NCI-H1417 (cell line): Measurements from ENCODE around the gene HOXA11.
A peak's percentile ranks its signal among the peaks of the same experiment; 100 is the strongest.

Experiments used
- DNase-seq, 3 experiments: peaks; one replicate each; lab custom pipeline; 2025; lab: John Stamatoyannopoulos, UW

Gene HOXA11

DNA sequence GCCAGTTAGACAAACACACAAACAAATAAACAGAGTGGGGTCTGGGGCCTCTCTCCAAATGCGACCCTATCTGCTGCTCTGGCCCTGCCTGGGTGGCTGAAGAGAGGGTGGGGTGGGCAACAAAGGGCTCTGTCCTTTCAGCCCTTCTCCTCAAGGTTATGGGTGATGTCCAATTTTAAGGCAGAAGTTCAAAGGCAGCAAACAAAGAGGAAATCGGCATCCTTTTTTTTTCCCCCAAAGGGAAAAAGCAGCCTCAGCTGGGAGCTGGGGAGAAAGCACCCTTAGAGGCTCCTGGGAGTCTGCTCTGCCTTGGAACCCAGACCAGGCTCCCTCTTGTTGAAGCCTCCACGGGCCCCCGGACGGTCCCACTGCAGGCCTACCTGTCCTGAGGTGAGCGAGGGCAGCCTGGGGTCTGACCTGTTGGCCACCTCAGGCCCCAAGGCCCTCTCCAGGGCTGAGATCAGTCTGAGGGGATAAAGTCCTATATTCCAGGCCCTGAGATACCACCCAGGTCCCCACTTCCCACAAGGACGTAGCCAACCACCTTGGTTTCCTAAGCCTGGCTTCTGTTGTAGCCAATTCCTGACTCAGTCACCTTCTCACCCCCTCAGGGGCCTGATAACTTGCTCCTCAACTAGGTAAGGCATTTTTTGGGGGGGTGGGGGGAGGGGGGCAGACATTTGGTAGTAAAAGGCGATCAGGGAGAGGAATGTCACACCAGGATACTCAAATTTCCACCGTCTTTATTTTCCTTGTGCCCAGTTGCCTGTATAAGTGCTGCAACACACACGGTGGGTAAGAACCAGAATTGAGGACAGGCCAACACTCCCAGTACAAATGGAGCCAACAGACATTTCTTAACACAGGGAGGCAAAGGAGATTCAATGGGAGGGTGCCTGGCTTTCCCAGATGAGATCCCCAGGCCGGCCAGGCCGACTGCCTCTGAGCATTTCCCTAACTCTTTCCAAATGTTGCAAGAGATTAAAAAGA, 4.3 kb downstream of the HOXA11 start:
- no peak for DNase-seq

DNA sequence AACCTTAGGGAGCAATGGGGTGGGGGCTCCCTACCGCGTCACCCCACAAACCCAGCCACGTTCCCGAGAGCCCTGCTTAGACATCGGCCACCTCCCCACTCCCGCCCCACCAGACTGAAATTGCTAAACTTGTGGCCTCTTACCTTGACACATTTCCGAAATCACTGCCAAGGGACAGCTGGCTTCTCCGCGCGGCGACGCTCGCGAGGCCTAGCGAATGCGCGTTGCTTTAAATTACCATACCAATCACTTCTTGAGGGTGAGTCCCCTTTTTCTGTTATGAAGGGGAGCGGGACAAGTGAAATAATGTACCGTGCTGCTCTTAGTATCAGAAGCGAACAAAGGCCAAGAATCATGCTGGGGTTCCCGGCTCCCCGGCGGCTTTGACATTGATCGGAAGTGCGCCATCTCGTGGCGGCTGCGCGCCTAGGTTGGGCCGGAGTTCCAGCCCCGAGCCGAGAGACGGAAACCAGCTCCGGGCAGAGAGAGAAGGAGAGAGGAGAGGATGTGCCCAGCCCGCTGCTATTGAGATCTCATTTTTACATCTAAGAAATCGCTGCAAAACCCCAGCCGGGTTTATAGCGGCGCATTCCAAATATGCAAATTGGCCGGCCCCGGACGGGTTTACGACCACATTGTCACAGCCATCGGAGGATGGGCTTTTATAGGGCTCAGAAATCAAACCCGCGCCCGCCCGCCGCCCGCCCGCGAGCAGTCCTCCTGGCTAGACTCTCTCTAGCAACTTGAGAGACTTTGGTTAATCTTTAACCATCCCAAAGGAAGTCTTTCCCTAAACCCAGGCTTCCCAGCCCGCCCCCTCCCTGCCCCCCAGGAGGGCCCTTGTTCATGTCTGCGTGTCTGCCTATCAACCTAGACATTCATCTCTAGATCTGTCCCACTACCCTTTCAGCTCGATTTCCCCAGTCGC, 5.3 kb downstream of the HOXA11 start:
- DNase-seq = peak in 1 of 3 experiments; percentile 19

DNA sequence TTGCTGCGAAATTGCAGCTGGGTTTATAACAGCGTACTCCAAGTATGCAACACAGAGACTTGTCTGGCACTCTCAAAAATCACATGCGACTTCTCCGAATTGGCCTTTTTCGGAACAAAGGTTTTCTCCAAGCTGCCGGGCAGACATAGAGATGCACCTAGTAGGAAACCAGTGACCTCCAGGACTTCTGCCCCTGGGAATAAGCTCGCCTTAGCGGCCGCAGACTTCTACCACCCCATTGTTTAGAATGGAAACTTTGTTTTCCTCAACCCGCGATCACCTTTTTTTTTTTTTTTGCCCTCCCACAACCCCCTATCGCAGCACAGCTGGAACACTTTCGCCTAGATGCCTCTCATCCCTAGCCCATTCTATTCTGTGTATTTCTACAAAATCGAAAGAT, 6.0 kb downstream of the HOXA11 start:
- no peak for DNase-seq

DNA sequence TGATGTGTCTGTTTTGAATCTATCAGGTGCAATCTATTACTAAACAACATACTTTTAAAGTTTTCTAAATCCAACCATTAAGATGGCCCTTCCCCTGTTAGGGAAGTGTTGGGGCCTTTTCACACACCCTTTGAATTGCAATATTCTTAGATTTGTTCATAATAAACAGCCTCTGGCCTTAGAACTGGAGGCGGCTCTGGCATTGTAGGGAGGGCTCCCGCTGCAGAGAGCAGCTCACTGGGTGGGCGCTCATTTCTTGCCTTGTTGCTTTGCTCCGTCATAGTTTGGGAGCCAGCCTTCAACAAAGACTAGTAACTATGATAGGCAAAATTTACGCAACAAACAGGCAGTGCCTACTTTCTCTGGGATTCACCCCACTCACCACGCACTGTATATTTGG, 6.7 kb downstream of the HOXA11 start:
- no peak for DNase-seq

DNA sequence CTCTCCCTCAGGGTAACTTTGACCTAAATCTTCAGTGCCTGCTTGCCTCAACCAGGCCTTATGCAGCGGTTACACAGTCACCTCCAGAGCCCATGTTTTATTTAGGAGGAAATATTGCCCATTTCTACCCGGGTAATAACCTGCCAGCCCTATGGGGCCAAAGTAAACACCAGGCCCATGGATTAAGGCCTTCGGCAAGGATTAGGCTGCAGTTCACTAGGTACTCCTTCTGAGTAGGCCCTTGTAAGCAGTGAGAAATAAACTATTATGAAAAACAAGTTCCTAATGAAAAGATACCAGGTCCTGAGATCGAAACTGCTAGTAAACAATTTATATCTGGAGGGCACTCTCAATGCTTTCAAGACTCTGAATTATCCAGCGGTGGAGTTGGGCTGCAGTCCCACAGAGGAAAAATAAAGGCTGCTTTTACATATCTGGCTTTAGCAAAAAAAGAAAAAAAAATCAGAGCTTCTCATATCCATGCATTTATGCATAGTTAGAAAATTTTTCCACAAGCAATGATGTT, 7.2 kb downstream of the HOXA11 start:
- DNase-seq = no peak

DNA sequence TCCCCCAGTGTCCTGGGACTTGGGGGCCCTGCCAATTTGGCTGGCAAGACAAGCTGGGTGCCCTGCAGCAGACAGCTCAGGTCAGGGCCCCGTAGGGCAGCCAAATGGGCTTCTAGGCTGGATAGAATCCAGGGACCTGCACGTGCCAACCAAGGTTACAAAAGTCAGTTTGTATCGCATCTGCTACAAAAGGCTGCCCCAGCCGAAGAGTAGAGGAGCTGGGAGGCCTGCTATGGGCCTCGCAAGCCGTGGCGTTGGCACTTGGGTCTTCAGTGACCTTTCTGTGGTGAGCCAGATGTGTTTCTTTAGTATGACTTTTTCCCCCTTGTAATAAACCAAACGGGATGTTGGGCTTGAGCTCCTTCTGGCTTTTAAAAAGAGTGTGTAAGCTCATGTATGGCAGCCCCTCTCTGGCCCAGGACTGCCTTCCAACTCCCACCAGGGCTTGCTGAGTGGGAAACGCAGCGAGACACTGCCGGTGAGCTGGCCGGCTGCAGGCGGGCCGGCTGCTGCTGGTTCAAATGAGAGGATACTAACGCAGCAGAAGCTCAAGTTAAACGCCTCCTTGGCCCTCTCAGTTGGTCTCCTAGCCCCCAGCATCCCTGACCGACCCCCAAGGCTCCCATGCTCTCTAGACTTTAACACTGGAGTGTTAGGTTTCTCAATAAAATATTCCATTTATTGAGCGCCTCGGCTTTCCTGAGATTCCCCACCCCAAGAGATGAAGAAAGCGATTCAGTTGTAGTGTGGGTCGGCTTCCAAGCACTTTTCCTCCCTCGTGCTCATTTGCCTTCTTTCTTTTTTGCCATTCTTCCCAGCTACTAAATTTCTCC, 7.9 kb downstream of the HOXA11 start:
- DNase-seq = no peak

DNA sequence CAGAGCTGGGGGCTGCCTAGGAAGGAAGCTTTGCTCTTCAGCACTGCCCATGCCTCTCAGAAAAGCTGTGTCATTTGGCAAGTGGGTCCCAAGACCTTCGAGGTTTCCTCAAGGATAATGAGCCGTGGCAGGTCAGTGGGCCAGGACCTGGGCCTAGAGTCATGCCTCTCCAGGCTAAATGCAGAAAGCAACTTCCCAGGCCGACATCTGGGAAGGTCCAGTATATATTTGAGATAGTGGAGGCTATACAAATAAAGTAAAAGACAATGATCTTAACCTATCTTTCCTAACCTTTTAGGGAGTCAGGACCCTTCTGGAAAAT, 8.5 kb downstream of the HOXA11 start:
- DNase-seq = no peak

DNA sequence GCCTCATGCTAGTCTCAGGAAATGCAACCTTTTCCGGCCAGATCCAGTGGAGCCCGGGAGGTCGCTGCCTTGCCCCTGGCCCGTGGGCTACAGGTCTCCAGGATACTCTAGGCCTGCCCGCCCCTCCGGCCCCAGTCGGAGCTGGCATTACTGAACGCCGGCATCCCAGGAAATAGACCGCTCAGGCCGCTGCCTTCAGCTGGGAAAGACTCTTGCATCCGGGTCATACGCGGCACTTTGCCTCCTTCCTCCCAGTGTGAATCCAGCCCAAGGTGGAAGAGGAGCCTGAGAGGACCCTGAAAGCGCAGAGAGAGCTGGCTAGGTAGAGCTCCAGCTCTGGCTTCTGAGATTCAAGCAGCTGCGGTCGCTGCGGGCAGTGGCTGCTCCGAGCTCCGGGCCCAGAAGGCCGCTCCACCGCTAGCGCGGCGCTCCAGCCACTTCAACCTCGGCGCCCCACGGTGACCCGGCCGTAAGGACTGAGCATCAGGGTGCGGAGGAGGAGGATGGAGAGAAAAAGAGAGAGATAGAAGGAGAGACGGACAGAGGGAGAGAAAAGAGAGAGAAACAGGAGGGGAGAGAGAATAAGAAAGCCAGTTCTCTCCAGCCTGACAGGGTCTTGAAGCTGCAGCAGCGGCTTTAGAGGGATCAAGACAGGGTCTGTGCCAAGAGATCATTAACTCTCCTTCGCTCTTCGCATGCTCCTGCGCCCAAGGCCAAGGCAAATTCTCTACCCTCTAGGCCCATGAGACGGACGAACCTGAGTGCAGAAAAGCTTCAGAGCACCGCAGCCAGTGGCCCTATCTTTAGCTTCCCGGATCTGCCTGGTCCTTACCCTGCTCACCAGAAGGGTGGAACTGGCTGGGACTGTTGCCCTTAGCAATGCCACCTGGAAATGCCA, 9.2 kb downstream of the HOXA11 start:
- DNase-seq = no peak

DNA sequence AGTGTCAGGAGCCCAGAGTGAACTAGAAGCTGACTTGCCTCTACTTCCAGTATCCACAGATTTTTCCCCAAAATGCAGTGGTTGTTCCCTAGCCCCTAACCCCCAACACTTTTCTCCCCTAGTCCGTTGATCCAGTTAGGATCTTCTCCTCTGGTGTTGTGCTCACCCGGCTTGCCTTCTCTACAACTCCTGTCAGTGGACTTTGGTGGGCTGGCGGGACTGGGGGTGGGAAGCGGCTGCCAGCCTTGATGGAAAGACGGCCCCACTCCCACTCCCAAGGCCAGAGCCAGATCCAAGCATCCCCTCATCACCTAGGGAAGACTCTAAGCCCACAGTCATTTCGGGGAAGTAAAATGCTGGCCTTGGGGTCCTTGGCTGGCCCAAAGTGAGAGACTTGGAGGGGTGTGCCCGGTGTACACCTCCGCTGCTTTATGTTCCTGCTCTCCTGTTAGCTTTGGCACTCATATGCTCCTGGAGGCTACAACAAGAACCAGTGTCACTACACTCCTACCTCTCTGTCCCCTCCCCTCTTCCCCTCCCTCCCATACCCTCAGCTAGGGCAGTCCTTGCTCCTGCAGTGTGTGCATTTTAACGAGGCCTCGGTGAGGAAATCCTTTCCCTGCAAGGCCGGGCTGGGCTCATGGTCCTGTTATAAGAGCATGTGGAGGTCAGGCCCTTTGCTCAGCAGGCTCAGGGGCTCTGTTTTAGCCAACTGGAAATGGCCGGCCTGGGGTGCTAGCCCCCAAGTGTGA, 10.0 kb downstream of the HOXA11 start:
- DNase-seq = peak in 2 of 3 experiments; percentile 24 to 56

DNA sequence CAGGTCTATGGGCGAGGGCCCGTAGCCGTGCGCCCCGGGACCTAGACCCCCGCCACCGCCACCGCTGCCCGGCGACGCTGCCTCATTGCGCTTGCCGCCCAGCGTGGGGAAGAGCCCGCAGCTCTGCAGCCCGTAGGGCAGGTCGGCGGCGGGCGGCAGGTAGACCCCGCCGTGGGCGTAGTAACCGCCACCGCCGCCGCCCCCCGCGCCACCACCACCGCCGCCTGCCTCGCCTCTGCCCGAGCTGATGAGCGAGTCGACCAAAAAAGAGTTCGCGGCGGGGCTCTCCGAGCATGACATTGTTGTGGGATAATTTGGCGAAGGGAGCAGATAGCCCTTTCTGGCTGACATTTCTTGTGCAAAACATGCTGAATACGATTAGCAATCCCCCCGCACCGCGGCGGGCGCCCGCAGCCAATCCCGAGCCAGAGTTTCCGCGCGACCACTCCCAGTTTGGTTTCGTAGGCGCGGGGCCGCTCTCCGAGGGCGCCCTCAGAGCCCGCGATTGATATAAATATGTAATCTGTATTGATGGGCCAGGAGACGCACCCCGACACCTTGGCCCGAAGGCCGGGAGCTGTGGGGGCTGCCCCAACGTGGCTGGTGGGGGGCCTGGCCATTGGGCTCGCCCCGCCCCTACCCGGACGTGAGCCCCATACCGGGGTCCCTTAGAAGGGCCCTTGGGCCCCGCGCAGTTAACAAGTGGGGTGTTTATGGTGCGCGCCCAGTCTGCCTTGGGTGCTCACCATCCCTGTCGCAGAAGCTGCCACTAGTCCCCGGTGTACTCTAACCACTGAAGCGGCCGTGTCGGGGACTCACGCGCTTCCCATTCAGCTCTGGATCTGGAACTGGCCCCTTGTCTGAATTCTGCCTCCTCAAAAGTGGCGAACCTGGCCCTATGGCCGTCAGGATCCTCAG, 10.8 kb downstream of the HOXA11 start, which contains the start of gene HOXA10:
Gene HOXA10, minus strand, starts transcription at position 365 of the 918 bp plus-strand sequence. Its CDS starts 14 bp downstream, at position 351.
- peak; percentile 83 to 91 (median 84) for DNase-seq

DNA sequence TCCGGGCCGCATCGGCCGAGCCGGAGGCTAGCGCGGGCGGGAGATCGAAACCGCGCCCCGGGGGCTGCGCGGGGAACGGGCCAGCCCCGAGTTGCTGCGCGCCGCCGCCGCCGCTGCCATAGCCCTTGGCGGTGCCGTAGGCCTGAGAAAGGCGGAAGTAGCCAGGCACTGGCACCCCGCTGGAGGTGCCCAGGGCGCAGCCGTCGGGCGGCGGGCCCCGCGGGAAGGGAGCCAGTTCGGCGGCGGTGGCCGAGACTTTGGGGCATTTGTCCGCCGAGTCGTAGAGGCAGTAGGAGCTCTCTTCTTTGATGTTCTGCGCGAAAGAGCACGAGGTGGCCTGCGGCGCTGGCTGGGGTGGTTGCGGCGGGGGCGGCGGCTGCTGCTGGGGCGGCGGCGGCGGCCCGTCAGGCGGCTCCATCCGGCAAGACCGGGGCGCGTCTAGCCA, 11.5 kb downstream of the HOXA11 start:
- peak; percentile 27 to 96 (median 88) for DNase-seq

DNA sequence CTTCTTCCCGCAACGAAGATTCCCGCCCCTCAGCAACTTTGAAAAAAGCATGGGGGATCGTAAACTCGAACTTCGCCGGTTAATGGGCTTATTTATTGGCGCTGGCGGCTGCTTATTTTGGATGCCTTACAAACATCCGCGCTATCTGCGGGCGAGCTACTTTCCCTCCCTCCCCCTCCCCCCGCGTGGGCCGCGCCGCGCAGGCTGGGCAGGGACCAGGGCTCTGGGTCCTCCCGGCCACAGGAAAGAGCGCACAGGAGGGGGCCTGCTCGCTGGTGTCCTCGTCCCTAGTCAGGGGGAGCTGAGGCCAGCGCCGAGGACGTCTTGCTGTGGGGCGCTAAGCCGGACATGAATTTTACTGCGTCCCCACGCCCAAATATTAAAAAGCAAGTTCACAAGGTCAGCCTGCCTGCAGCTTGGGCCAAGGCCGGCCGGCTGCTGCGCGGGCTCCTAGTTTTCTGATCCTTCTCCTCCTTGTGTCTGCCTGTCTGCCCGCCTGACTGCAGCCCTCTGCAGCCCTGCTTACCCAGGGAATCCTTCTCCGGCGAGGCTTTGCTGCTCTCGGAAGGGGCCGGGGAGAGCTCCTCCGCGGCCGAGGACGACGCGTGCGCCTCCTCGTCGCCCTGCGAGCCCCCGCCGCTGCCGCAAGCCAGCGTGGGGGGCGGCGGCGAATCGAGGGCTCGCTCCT, 12.1 kb downstream of the HOXA11 start:
- peak; percentile 42 to 96 (median 89) for DNase-seq

DNA sequence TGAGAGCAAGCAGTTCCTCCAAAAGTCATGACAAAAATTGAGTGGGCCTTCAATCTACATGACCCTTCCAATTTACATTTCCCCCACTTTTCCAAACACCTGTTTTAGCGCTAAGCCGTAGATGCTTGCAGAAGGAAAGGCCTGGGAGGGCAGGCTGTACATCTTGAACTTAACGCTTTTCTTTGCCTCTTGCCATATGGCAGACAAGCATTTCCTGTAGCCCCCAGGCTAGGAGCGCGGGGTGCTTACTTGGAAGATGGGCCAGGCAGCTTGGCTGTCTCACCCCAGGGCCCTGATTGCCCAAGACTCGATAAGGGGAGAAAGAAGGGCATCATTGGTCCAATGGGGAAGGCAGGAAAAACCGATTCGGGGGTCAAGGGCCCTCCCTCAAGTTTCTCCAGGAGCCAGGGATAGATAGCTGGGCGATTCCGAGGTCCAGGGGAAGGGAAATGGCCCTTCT, 12.7 kb downstream of the HOXA11 start:
- peak in 2 of 3 experiments; percentile 76 to 80 for DNase-seq

DNA sequence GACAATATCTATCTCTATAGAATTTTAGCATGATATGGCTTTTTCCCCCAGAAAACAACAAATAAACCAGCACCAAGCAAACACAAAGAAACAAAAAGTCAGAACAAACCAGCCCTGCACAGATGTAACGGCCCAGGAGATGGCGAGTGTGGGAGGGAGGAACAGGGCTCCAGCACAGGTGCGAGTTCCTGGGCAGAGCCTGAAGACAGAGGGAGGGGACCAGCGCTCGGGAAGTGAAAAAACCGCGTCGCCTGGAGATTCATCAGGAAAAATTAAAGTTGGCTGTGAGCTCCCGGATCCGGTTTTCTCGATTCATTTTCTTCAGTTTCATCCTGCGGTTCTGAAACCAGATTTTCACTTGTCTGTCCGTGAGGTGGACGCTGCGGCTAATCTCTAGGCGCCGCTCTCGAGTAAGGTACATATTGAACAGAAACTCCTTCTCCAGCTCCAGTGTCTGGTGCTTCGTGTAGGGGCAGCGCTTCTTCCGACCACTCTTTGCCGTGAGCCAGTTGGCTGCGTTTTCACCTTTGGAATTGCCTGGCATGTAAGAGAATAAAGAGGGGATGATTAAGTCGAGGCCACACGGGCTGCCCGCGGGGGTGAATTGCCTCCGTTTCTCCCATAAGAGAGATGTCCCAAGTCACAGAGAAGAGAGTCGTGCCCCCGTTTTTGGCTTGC, 13.3 kb downstream of the HOXA11 start:
- peak; percentile 58 to 83 (median 74) for DNase-seq

DNA sequence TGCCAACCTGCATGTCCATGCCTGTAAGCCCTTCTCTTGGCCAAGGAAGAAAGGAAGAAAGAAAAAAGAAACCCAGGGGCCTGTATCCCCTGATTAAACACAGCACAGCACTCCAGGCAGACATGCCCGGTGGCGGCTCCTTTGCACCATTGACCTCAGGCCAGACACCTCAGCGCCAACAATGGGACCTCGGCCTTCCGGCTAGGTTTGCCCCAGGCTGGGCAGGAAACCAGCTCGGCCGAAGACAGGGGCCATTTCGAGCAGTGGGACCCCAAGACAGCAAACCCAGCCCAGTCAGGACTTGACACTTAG, 13.8 kb downstream of the HOXA11 start:
- peak; percentile 53 to 70 (median 55) for DNase-seq

DNA sequence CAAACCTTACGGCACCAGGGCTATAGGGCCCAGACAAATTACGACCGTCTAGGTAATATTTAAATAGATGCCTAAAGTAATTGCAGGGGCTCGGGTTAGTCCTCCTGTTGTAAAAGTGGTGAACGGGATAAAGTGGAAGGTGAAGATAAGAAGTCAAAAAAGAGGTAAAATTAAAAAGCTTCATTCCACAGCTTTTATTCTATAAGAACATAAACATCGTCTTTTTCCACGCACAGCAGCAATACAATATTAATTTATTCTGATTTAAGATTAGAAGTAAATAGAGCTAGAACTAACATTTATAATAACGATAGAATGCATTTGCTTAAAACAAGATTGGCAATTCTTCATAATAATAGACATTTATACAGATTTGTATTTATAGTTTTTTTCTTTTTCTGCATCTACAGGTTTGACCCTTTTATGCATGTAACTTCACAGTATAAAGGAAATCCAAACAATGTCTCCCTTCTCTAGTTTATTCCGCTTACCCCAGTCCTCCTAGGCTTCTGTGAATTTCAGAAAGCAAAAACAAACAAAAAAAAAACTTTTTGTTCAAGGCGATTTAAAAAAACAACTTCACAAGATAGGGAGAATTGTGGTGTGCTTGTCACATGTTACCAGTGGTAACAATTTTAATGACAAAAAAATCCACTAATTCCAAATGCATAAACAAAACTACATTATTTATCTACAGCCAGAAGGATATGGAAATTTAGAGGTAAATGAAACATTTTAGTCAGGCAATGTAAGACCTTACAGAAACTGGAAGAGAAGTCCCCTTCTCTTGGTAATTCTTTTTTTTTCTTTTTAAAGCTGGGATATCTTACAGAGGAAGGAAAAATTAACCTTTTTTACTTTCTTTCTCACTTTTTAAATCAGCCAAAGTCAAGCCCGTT, 14.4 kb downstream of the HOXA11 start:
- DNase-seq = peak in 2 of 3 experiments; percentile 46 to 55
